VCaP (cell line): ENCODE data around the gene DDX3X.

Experiments
- H3K27ac ChIP-seq: fragments of 450-650 bp; 2 replicates; pipeline ENCODE4 v1.5.1; 2017
- TF ChIP-seq, protein P1 (sequence below): fragments of 450-650 bp; conservative IDR thresholded peaks from 2 replicates; pipeline ENCODE4 v1.5.1; 2017; ENCODE audit warnings: mild to moderate bottlenecking, moderate library complexity

Gene DDX3X

DNA sequence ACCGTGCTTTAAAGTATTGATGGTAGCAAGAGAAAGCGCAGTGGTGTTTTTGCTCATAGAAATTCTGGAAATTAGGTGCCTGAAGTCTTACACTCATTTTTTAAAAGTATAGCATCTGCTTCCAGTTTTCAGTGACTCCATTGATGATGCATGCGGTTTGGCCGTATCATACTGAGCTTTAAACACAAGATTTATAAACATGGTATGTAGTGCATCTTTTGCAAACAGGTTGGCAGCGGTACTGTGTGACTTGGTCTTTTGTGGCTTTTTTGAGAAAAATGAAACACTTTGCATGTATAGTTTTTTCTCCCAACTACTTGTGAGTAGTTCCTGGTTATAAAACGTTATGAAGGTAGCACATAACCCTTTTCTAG is 2.0 kb downstream of the DDX3X start:
- TF ChIP-seq, protein P1, sequence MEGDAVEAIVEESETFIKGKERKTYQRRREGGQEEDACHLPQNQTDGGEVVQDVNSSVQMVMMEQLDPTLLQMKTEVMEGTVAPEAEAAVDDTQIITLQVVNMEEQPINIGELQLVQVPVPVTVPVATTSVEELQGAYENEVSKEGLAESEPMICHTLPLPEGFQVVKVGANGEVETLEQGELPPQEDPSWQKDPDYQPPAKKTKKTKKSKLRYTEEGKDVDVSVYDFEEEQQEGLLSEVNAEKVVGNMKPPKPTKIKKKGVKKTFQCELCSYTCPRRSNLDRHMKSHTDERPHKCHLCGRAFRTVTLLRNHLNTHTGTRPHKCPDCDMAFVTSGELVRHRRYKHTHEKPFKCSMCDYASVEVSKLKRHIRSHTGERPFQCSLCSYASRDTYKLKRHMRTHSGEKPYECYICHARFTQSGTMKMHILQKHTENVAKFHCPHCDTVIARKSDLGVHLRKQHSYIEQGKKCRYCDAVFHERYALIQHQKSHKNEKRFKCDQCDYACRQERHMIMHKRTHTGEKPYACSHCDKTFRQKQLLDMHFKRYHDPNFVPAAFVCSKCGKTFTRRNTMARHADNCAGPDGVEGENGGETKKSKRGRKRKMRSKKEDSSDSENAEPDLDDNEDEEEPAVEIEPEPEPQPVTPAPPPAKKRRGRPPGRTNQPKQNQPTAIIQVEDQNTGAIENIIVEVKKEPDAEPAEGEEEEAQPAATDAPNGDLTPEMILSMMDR = no peak
- H3K27ac ChIP-seq = no peak overlapping the region

DNA sequence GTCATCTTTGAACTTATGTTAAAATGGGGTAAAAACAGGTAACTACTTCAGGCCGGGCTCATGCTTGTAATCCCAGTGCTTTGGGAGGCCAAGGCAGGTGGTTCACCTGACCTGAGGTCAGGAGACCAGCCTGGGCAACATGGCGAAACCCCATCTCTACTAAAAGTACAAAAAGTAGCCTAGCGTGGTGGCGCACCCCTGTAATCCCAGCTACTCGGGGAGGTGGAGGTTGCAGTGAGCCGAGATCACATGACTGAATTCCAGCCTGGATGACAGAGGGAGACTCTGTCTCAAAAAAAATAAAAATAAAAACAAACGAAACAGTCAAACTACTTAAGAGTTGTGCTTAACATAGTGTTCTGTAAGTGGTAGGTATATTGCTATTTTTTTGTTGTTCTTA is 2.5 kb downstream of the DDX3X start:
- TF ChIP-seq, protein P1 = no peak
- H3K27ac ChIP-seq = no peak overlapping the region

DNA sequence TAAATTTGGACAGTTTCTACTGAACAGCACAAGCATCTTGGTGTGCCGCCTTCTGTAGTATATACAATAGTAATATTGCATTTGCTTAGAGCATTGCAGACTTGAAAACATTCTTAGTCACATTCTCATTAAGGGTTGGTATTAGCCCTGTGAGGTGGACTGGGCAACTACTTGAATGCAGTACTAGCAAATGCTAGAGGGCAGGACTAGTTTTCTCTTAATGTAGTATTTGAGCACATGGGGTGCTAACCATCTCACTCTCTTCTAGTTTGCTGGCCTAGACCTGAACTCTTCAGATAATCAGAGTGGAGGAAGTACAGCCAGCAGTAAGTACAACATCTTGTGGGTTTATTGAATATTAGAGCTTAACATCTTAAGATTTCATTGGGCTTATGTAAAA is 3.2 kb downstream of the DDX3X start:
- H3K27ac ChIP-seq = no peak overlapping the region
- TF ChIP-seq, protein P1 = no peak

DNA sequence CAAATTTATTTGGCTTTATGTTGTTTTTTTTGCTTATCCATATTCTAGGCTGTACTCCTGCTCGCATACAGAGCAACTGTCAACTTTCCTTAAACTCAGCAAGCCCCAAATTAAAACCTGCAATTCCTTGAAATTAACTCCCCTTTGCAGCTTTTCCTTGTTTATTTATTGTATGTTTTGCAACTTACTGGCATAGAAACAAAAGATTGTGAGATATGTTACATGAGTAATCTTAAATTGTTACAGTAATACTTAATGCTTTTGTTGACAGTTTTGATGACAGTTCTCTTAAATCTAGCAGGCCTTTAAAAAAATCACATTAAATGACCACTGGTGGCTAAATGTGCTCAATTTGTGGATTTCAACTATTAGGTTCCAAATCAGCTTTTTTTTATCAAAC is 4.5 kb downstream of the DDX3X start:
- TF ChIP-seq, protein P1 = no peak
- no peak overlapping the region for H3K27ac ChIP-seq

DNA sequence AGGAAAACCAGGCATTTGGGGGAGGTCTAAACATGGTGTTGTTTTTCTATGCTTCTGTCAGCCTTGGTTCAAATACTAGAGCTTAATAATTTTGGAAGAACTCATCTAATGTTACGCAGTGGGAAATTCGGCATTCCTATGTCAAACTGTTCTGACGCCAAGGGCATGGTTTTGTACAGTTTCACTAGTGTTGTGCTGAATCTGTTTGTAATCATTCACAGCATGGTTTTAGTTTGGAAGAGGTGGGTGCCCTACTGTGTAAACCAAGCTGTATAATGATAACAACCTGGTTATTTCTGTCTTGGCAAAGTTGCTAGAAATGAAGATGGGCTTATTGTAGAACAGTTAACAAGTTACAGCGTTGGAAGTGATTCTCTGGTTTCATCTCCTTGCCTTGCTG is 5.2 kb downstream of the DDX3X start:
- TF ChIP-seq, protein P1 = no peak
- H3K27ac ChIP-seq = no peak overlapping the region

DNA sequence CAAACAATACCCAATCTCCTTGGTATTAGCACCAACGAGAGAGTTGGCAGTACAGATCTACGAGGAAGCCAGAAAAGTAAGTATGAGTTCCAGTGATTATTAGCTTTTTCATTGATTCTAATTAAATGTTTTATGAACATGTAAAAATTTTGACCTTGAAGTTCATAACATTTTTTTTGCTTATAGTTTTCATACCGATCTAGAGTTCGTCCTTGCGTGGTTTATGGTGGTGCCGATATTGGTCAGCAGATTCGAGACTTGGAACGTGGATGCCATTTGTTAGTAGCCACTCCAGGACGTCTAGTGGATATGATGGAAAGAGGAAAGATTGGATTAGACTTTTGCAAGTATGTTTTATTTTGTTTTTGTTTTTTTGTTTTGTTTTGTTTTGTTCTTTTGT is 10.1 kb downstream of the DDX3X start:
- TF ChIP-seq, protein P1 = no peak
- no peak overlapping the region for H3K27ac ChIP-seq

DNA sequence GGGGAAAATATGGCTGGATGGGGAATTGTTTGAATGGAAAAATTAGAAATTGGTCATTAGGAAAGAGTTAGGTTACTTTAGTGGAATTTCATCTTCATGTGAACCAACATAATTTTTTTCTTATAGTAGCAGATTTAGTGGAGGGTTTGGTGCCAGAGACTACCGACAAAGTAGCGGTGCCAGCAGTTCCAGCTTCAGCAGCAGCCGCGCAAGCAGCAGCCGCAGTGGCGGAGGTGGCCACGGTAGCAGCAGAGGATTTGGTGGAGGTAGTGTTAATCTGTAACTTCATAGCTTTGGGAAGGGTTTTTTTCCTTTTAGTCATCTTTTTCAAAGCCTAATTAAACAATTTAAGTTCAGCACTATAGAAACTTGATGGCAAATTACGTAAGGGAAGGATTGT is 13.2 kb downstream of the DDX3X start:
- TF ChIP-seq, protein P1 = no peak
- H3K27ac ChIP-seq = no peak overlapping the region

DNA sequence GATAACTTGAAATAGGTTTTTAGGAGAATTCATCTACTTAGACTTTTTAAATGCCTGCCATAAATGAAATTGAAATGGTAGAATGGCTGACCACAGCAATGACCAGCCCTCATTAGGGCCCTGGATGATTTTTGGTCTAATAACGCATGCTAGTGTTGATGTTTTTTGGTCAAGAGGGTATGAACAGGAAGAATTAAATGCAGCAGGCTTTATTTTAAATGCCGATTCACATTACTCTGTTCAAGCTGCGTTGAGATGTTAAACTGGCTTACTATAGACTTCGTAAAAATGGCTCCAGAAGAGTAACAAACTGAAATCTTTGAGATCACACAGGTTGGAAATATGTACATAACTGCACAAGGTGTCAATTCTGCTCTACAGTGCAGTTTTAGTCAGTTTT is 14.6 kb downstream of the DDX3X start:
- H3K27ac ChIP-seq = no peak overlapping the region
- TF ChIP-seq, protein P1 = no peak
